Loucy (cell line): ENCODE measurements around the gene PMEL.

ENCODE experiments used
- EZH2phosphoT487 ChIP-seq: fragments of 200-600 bp; IDR thresholded peaks from 2 replicates; pipeline ENCODE4 v1.6.1; 2018; ENCODE audit warnings: antibody characterized with exemption, mild to moderate bottlenecking, moderate library complexity, borderline replicate concordance
- TF ChIP-seq, protein P1 (sequence below): fragments of 200-600 bp; sonication (generic); conservative IDR thresholded peaks from 2 replicates; pipeline ENCODE4 v1.5.1; 2014; ENCODE audit warnings: mild to moderate bottlenecking, antibody characterized with exemption, low read length

DNA sequence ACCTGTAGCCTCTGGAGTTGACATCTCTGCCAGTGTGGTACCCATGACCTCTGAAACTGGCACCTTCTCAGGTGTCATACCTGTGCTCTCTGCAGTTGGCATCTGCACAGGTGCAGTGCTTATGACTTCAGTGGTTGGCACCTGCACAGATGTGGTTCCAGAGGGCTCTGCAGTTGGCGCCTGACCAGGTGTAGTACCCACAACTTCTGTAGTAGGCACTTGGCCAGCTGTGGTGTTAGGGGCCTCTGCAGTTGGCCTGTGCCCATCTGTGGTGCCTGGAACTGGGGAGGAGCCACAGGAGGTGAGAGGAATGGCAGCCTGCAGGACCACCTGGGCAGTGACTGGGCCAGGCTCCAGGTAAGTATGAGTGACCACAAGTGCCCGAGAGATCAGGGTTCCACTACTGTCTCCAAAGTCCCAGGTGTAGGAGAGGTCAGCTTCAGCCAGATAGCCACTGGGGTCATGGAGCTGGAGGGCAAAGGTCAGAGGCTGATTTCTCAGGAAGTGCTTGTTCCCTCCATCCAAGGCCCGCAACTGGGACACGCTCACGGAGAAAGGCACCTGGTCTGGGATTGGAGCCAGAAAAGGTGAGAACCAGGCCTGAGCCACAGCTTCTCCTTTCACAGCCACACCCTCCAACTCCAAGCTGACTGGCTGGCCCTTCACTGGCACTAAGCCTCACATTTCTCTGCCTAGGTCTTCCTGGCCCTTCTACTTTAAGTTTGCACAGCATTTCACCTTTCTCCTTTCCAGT, 8.6 kb downstream of the PMEL start:
- TF ChIP-seq, protein P1, sequence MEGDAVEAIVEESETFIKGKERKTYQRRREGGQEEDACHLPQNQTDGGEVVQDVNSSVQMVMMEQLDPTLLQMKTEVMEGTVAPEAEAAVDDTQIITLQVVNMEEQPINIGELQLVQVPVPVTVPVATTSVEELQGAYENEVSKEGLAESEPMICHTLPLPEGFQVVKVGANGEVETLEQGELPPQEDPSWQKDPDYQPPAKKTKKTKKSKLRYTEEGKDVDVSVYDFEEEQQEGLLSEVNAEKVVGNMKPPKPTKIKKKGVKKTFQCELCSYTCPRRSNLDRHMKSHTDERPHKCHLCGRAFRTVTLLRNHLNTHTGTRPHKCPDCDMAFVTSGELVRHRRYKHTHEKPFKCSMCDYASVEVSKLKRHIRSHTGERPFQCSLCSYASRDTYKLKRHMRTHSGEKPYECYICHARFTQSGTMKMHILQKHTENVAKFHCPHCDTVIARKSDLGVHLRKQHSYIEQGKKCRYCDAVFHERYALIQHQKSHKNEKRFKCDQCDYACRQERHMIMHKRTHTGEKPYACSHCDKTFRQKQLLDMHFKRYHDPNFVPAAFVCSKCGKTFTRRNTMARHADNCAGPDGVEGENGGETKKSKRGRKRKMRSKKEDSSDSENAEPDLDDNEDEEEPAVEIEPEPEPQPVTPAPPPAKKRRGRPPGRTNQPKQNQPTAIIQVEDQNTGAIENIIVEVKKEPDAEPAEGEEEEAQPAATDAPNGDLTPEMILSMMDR, result no peak
- TF ChIP-seq EZH2phosphoT487, result no peak
